GM12891 (cell line): ENCODE measurements around the gene F5.
A peak's percentile ranks its signal among the peaks of the same experiment; 100 is the strongest.

Experiments
- DNase-seq: peaks from one replicate; pipeline ENCODE4 v3.0.0; 2011; ENCODE audit warnings: low spot score; ENCODE audit not compliant: insufficient read length
- FAIRE-seq: peaks from 2 replicates; lab custom pipeline; 2011; peaks lifted over from hg19 to GRCh38; lab: Jason Lieb, UNC
- PAX5 ChIP-seq: IDR thresholded peaks from 2 replicates; pipeline ENCODE4 v1.6.1; 2011; ENCODE audit warnings: low read length, moderate library complexity, mild to moderate bottlenecking; ENCODE audit not compliant: insufficient read depth, severe bottlenecking
- POLR2A ChIP-seq: IDR thresholded peaks from 2 replicates; pipeline ENCODE4 v1.6.1; 2011; ENCODE audit warnings: low read depth, low read length, control low read depth
- POLR2AphosphoS5 ChIP-seq: IDR thresholded peaks from 2 replicates; pipeline ENCODE4 v1.6.1; 2011; ENCODE audit warnings: low read depth, low read length, control low read depth
- POU2F2 ChIP-seq: IDR thresholded peaks from 2 replicates; pipeline ENCODE4 v1.6.1; 2011; ENCODE audit warnings: low read depth, mild to moderate bottlenecking, control low read depth, low read length, moderate library complexity
- SPI1 ChIP-seq: IDR thresholded peaks from 2 replicates; pipeline ENCODE4 v1.6.1; 2011; ENCODE audit warnings: low read depth, low read length, control low read depth
- TAF1 ChIP-seq: IDR thresholded peaks from 2 replicates; pipeline ENCODE4 v1.6.1; 2011; ENCODE audit warnings: low read depth, low read length, control low read depth

F5 gene

GRCh38 chr1:169572187-169572586 is 14.1 kb downstream of the F5 start:
- FAIRE-seq (no peak), DNase-seq (no peak)
- TF ChIP-seq SPI1: no peak
- TF ChIP-seq POLR2AphosphoS5: no peak
- TF ChIP-seq POU2F2: no peak
- TF ChIP-seq POLR2A: no peak
- TF ChIP-seq TAF1: no peak

GRCh38 chr1:169571450-169571849 is 14.8 kb downstream of the F5 start:
- no peak for TF ChIP-seq POLR2AphosphoS5
- DNase-seq (no peak), FAIRE-seq (no peak)

GRCh38 chr1:169570172-169570574 is 16.1 kb downstream of the F5 start:
- no peak for FAIRE-seq
- TF ChIP-seq POLR2A (no peak), TAF1 (no peak), SPI1 (no peak), POLR2AphosphoS5 (no peak), PAX5 (no peak), POU2F2 (no peak)
- DNase-seq: no peak

GRCh38 chr1:169568497-169568896 is 17.8 kb downstream of the F5 start:
- TF ChIP-seq SPI1 (no peak), POLR2A (no peak), POU2F2 (no peak), POLR2AphosphoS5 (no peak), PAX5 (no peak), TAF1 (no peak)
- DNase-seq (no peak), FAIRE-seq (no peak)

- TF ChIP-seq PAX5: no peak
- no peak for TF ChIP-seq SPI1
- no peak for TF ChIP-seq TAF1
- TF ChIP-seq POU2F2: no peak
- no peak for TF ChIP-seq POLR2A
- no peak for TF ChIP-seq POLR2AphosphoS5
- DNase-seq: no peak
- no peak for FAIRE-seq
Measured at GRCh38 chr1:169565335-169566271, 20.7 kb downstream of the F5 start.

- FAIRE-seq (no peak), DNase-seq (no peak)
- no peak for TF ChIP-seq POLR2AphosphoS5
- TF ChIP-seq POLR2A: no peak
- no peak for TF ChIP-seq TAF1
Measured at GRCh38 chr1:169563650-169564049, 22.6 kb downstream of the F5 start.

GRCh38 chr1:169563019-169563615 is 23.2 kb downstream of the F5 start:
- no peak for TF ChIP-seq POLR2A
- FAIRE-seq: no peak

GRCh38 chr1:169561692-169562091 is 24.6 kb downstream of the F5 start:
- DNase-seq: no peak
- no peak for FAIRE-seq
- no peak for TF ChIP-seq TAF1
- TF ChIP-seq POLR2AphosphoS5: no peak
- no peak for TF ChIP-seq PAX5
- no peak for TF ChIP-seq POU2F2
- TF ChIP-seq POLR2A: no peak

More at GRCh38 chr1:169563019-169563615, 23.2 kb downstream of the F5 start:
- DNase-seq: no peak

- DNase-seq (no peak), FAIRE-seq (no peak)
- TF ChIP-seq POLR2A (no peak), SPI1 (no peak)
Measured at GRCh38 chr1:169557131-169557530, 29.1 kb downstream of the F5 start.

GRCh38 chr1:169550294-169550693 is 36.0 kb downstream of the F5 start:
- DNase-seq (no peak), FAIRE-seq (peak; percentile 76)
- no peak for TF ChIP-seq POLR2AphosphoS5
- no peak for TF ChIP-seq TAF1
- no peak for TF ChIP-seq POU2F2
- no peak for TF ChIP-seq SPI1
- TF ChIP-seq POLR2A: no peak
- TF ChIP-seq PAX5: no peak
